22Rv1 (cell line): ENCODE results near the gene COL27A1.

Experiments used
- ZFX ChIP-seq: fragments of 450-650 bp; IDR thresholded peaks from 2 replicates; pipeline ENCODE4 v1.6.1; 2017; ENCODE audit warnings: antibody characterized with exemption, borderline replicate concordance
- TF ChIP-seq, protein P1 (sequence below): fragments of 450-650 bp; IDR thresholded peaks from 2 replicates; pipeline ENCODE4 v1.5.1; 2017; ENCODE audit warnings: mild to moderate bottlenecking

GRCh38 chr9:114346146-114346545, 190.8 kb downstream of the COL27A1 start:
- TF ChIP-seq, protein P1, sequence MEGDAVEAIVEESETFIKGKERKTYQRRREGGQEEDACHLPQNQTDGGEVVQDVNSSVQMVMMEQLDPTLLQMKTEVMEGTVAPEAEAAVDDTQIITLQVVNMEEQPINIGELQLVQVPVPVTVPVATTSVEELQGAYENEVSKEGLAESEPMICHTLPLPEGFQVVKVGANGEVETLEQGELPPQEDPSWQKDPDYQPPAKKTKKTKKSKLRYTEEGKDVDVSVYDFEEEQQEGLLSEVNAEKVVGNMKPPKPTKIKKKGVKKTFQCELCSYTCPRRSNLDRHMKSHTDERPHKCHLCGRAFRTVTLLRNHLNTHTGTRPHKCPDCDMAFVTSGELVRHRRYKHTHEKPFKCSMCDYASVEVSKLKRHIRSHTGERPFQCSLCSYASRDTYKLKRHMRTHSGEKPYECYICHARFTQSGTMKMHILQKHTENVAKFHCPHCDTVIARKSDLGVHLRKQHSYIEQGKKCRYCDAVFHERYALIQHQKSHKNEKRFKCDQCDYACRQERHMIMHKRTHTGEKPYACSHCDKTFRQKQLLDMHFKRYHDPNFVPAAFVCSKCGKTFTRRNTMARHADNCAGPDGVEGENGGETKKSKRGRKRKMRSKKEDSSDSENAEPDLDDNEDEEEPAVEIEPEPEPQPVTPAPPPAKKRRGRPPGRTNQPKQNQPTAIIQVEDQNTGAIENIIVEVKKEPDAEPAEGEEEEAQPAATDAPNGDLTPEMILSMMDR, result no peak
- no peak for TF ChIP-seq ZFX
